Measurements from ENCODE around the gene CSRP2.

CSRP2 gene

GRCh38 chr12:76901628-76902380 is 23.0 kb upstream of the CSRP2 start:
- H3K4me3 Mint-ChIP-seq, result no peak overlapping the region

DNA sequence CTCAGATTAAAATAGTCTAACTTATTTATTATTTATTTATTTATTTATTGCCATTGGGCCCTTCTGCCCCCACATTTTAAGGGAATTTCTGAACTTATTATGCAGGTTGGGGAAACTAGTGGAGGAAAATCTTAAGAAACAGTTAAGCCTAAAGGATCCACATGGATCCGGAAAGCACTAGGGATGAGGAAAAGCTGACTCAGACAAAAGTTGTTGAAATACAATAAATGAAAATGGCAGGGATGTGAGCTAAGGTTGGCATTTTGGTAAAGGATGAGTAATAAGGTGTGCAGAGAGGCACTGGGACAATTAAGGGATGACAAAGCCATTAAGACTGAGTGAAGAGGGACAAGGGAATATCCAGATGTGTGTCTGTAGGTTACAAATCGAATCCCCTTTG is 20.7 kb upstream of the CSRP2 start:
- no peaks in the 10 kb centered on the region for H3K9me3 Mint-ChIP-seq
- DNase-seq (ENCODE audit: low spot score in 2 of 2), result no peak
- H3K27ac Mint-ChIP-seq, result no peak overlapping the region
- no peak for ATAC-seq
- no peak overlapping the region for H3K4me3 Mint-ChIP-seq
- no peaks in the 10 kb centered on the region for H3K36me3 Mint-ChIP-seq
- H3K4me1 Mint-ChIP-seq, result no peaks in the 10 kb centered on the region

More at GRCh38 chr12:76901628-76902380, 23.0 kb upstream of the CSRP2 start:
- ATAC-seq, result no peak
- Mint-ChIP-seq H3K27ac (no peak overlapping the region), H3K9me3 (no peaks in the 10 kb centered on the region), H3K4me1 (no peaks in the 10 kb centered on the region), H3K36me3 (no peaks in the 10 kb centered on the region)
- DNase-seq (ENCODE audit: low spot score in 2 of 2), result no peak

DNA sequence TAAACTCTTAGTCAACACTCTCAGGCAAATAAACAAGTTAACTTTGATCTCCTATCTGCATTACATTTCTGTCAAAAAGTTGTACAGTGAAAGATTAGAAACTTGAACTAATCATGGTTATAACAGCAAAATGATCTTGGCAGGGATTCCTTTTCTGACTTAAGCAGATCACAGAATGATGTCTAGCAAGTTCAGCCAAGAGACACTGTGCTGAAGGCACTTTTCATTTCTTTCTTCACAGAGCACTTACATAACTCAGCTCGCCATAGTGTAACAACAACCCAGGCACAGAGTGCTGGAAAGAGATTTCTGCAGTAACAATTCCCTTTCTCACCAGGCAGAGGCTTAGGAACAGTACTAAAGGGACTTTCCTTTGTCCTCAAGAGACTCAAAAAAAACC is 19.6 kb upstream of the CSRP2 start:
- H3K9me3 Mint-ChIP-seq, result no peaks in the 10 kb centered on the region
- DNase-seq (ENCODE audit: low spot score in 2 of 2) (no peak), ATAC-seq (no peak)
- no peak overlapping the region for H3K4me3 Mint-ChIP-seq
- H3K4me1 Mint-ChIP-seq, result no peaks in the 10 kb centered on the region
- no peaks in the 10 kb centered on the region for H3K36me3 Mint-ChIP-seq
- H3K27ac Mint-ChIP-seq, result no peak overlapping the region

DNA sequence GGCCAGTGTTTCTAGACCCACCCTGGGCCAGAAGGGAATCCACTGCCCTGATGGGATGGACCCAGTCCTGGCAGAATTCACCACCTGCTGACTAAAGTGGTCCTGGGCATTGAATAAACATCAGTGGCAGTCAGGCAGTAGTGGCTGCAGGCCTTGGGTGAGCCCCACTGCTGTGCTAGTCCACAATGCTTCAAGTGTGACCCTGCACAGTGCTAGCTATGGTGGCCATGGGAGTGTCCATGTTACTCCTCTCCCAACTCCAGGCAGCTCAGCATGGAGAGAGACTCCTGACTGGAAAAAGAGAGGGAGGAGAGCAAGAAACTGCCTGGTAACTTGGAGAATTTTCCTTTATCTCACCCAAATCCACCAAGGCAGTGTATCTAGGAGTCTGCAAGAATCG is 17.5 kb upstream of the CSRP2 start:
- H3K9me3 Mint-ChIP-seq, result no peaks in the 10 kb centered on the region

GRCh38 chr12:76895796-76896195 is 17.0 kb upstream of the CSRP2 start:
- Mint-ChIP-seq H3K36me3 (no peaks in the 10 kb centered on the region), H3K27ac (no peak overlapping the region), H3K4me3 (no peak overlapping the region), H3K9me3 (no peaks in the 10 kb centered on the region), H3K4me1 (no peaks in the 10 kb centered on the region)
- peak; percentile 56 for ATAC-seq
- no peak for DNase-seq (ENCODE audit: low spot score in 2 of 2)

More for the DNA sequence above, 17.5 kb upstream of the CSRP2 start:
- ATAC-seq (peak; percentile 64), DNase-seq (ENCODE audit: low spot score in 2 of 2) (no peak)
- Mint-ChIP-seq H3K27ac (no peak overlapping the region), H3K4me1 (no peaks in the 10 kb centered on the region), H3K4me3 (no peak overlapping the region), H3K36me3 (no peaks in the 10 kb centered on the region)

DNA sequence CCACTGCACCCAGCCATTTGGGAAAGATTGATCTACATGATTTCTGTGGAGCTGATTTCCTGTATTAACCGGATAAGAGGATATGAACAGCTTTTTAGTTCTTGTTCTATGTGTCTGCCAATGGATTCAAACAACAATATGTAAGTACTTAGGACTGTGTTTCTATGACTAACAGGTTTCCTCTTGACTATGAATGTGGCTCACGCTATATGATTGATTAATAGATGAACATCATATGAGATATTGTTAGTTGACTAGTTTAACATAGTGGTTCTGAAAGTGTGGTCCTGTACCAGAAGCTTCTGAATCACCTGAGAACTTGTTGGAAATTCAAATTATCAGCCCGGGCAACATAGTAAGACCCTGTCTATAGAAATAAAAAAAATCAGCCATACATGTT is 12.8 kb upstream of the CSRP2 start:
- Mint-ChIP-seq H3K4me3 (no peak overlapping the region), H3K27ac (no peak overlapping the region), H3K4me1 (no peaks in the 10 kb centered on the region), H3K9me3 (no peaks in the 10 kb centered on the region), H3K36me3 (no peaks in the 10 kb centered on the region)
- DNase-seq (ENCODE audit: low spot score in 2 of 2) (no peak), ATAC-seq (no peak)

GRCh38 chr12:76890151-76891143 is 11.6 kb upstream of the CSRP2 start:
- H3K4me3 Mint-ChIP-seq, result no peak overlapping the region
- no peaks in the 10 kb centered on the region for H3K36me3 Mint-ChIP-seq
- DNase-seq (ENCODE audit: low spot score in 2 of 2), result no peak
- no peaks in the 10 kb centered on the region for H3K9me3 Mint-ChIP-seq
- no peak for ATAC-seq
- no peak overlapping the region for H3K27ac Mint-ChIP-seq
- H3K4me1 Mint-ChIP-seq, result no peaks in the 10 kb centered on the region

DNA sequence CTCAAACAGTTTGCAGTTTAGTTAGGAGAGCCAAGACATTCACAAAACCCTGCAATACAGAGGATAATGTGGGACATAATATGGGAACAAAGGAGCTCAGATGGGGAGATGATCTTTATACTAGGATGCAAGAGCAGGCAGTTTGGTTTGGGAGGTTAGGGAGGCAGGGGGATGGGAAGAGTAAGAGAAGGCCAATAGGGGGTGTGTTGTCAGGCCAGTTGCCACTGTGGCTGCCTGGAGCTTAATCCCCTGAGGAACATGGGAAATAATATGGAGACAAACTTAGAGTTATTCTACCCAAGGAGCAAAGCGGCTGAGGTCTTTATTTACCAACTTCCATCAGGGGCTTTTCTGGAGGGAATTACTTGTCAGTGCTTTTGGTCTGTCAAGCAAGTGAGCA is 10.0 kb upstream of the CSRP2 start:
- no peak overlapping the region for H3K4me3 Mint-ChIP-seq
- H3K27ac Mint-ChIP-seq, result no peak overlapping the region
- DNase-seq (ENCODE audit: low spot score in 2 of 2) (no peak), ATAC-seq (no peak)
- no peaks in the 10 kb centered on the region for H3K9me3 Mint-ChIP-seq
- no peaks in the 10 kb centered on the region for H3K4me1 Mint-ChIP-seq
- no peaks in the 10 kb centered on the region for H3K36me3 Mint-ChIP-seq

GRCh38 chr12:76883811-76884210 is 5.0 kb upstream of the CSRP2 start:
- H3K27ac Mint-ChIP-seq, result no peak overlapping the region
- no peak overlapping the region for H3K4me3 Mint-ChIP-seq
- no peaks in the 10 kb centered on the region for H3K36me3 Mint-ChIP-seq
- ATAC-seq (no peak), DNase-seq (ENCODE audit: low spot score in 2 of 2) (no peak)
- no peaks in the 10 kb centered on the region for H3K9me3 Mint-ChIP-seq
- peaks cover 6% of the 10 kb centered on the region for H3K4me1 Mint-ChIP-seq

DNA sequence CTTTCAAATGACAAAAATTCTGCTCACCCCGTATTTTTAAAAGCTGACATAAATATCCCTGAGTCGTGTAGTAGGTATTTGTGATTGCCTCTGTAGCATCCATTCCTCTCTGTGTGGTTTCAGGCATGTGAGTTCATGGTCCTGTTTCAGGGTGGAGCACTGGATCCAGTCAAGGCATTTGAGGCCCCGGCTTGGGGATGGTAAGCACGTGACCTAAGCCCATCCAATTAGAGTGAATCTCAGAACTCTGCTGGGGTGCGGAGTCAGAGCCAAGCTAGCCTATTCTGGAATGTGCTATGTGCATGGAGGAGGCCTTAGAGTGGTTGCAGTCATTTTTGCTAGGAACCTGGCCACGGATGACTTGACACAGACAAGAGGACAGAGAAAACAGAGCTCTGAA is 4.3 kb upstream of the CSRP2 start:
- no peak overlapping the region for H3K27ac Mint-ChIP-seq
- ATAC-seq (no peak), DNase-seq (ENCODE audit: low spot score in 2 of 2) (no peak)
- H3K4me1 Mint-ChIP-seq, result peaks cover 12% of the 10 kb centered on the region
- H3K36me3 Mint-ChIP-seq, result peaks cover 5% of the 10 kb centered on the region
- H3K4me3 Mint-ChIP-seq, result no peak overlapping the region
- H3K9me3 Mint-ChIP-seq, result no peaks in the 10 kb centered on the region

DNA sequence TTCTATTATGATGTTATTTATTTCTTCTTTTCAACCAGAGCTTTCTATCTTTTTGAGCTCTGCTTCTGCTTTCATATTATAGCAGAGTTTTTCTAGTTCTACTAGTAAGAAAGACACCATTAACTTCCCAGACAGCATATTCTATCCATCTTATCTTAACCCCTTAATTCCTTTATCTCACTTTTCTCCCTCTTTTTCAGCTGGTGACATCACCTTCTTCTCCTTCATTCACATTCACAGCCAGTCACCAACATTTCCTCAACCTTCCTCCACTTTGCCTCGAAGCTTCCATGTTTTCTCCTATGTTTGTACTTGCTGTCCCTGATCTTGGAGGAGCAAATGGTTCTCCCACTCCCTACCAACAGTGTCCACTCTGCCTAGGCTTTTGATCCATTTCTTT is 3.5 kb upstream of the CSRP2 start:
- no peaks in the 10 kb centered on the region for H3K9me3 Mint-ChIP-seq
- H3K27ac Mint-ChIP-seq, result no peak overlapping the region
- peaks cover 13% of the 10 kb centered on the region for H3K4me1 Mint-ChIP-seq
- H3K36me3 Mint-ChIP-seq, result peaks cover 5% of the 10 kb centered on the region
- ATAC-seq (no peak), DNase-seq (ENCODE audit: low spot score in 2 of 2) (no peak)
- no peak overlapping the region for H3K4me3 Mint-ChIP-seq

DNA sequence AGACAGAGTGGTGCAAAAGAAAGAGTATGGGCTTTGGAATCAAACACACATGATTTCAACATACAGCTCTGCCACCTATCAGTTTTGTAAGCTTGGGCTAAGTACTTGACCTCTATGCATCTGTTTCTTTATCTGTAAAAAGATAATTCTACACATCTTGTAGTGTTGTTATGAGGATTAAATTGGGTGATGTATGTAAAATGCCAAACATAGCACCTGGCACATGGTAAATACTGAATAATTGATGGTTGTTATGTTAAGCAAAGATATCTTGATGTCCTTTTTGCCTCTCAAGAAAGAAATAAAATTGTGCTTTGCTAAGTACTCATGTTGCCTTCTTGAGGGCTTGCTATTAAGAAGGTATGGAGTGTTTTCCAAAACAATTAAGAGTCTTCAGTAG is 2.3 kb upstream of the CSRP2 start:
- no peak for DNase-seq (ENCODE audit: low spot score in 2 of 2)
- Mint-ChIP-seq H3K4me1 (peaks cover 13% of the 10 kb centered on the region), H3K36me3 (peaks cover 5% of the 10 kb centered on the region)

DNA sequence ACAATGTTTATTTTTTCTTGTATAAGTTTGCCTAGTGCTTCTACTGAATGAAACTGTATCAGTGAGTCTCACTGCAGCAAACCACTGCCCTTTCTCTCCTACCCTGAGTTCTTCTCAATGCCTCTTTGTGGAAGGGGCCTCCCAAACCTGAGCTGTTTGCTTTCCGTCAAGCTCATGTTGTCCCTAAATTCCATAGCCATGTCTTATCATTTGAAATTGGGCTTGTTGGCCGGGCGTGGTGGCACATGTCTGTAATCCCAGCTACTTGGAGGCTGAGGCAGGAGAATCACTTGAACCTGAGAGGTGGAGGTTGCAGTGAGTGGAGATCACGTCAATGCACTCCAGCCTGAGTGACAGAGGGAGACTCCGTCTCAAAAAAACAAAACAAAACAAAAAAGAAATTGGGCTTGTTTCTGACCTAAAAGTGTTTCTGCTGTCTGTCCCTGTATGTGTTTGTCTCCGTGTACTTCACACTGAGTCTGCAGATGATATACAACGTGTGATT is 1.8 kb upstream of the CSRP2 start:
- H3K4me3 Mint-ChIP-seq, result no peak overlapping the region
- H3K36me3 Mint-ChIP-seq, result peaks cover 5% of the 10 kb centered on the region
- H3K9me3 Mint-ChIP-seq, result no peaks in the 10 kb centered on the region
- ATAC-seq (no peak), DNase-seq (ENCODE audit: low spot score in 2 of 2) (no peak)
- no peak overlapping the region for H3K27ac Mint-ChIP-seq
- H3K4me1 Mint-ChIP-seq, result peaks cover 13% of the 10 kb centered on the region

More for the DNA sequence above, 2.3 kb upstream of the CSRP2 start:
- Mint-ChIP-seq H3K27ac (no peak overlapping the region), H3K4me3 (no peak overlapping the region), H3K9me3 (no peaks in the 10 kb centered on the region)
- ATAC-seq, result no peak

DNA sequence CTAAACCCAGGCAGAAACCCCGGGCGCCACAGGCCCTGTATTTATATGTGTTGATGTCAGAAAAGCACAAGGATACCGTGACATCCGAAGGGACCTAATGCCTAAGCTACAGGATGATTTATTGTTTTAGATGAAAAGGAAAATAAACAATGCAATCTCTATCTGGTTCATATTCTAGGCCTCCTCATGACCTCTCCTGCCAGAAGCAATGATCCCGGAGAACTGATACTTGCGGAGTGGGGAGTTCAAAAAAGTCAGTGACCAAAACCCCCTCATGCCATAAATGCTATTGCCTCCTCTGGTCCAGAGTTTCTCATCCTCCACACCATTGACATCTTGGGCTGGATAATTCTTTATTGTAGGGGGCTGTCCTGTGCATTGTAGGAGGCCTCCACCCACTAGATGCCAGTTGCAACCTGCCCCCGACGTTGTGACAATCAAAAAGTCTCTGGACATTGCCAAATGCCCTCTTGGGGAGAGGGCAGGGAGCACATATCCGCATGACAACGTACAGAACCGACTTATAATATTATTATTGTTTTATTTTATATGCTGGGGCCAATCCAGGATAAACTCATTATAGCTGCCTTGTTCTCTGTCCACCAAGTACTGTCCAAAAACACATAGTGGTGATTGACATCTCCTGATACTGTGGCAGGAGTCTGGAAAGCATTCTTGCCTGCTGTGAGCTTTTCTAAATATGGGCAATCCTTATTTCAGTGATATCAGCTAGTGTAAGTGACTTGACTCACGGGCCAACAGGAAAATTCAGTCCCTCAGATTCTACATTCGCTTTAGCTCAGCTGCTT is 1.1 kb upstream of the CSRP2 start:
- H3K9me3 Mint-ChIP-seq, result no peaks in the 10 kb centered on the region
- H3K27ac Mint-ChIP-seq, result no peak overlapping the region
- H3K4me1 Mint-ChIP-seq, result peaks cover 13% of the 10 kb centered on the region
- H3K4me3 Mint-ChIP-seq, result peak overlapping the region; percentile 92
- peaks cover 5% of the 10 kb centered on the region for H3K36me3 Mint-ChIP-seq
- DNase-seq (ENCODE audit: low spot score in 2 of 2), result no peak
- ATAC-seq, result no peak
